ENCODE measurements around the gene CHST11. TPM values are rescaled to one million over a fixed set of nuclear protein-coding genes. Genes with fewer than 3 reads are reported as not detected.
A peak's percentile ranks its signal among the peaks of the same experiment; 100 is the strongest.

CHST11 gene
- total RNA-seq, 1 experiment from 2014 or later: 6.7 TPM

- Histone ChIP-seq H2BK15ac (ENCODE audit: low read depth, low read length) (no peak overlapping the region), H2AFZ (ENCODE audit: low read length) (no peak overlapping the region), H3K23me2 (ENCODE audit: insufficient read length, low read depth, low read length, poor library complexity, severe bottlenecking) (no peaks in the 10 kb centered on the region), H2BK12ac (ENCODE audit: insufficient read length, low read depth, low read length) (no peak overlapping the region), H3K9me3 (ENCODE audit: control insufficient read depth, low read depth, low read length) (no peaks in the 10 kb centered on the region), H3K4me2 (ENCODE audit: insufficient read depth, insufficient read length, low read length) (no peak overlapping the region), H3K79me2 (ENCODE audit: insufficient read depth, low read length) (no peaks in the 10 kb centered on the region), H2AK5ac (ENCODE audit: insufficient read length, low read length) (no peak overlapping the region), H3K4me1 (ENCODE audit: insufficient read depth, low read length) (no peaks in the 10 kb centered on the region), H3K27ac (ENCODE audit: insufficient read length, low read depth, low read length) (no peak overlapping the region), H3T11ph (ENCODE audit: low read length) (no peak overlapping the region), H3K4ac (ENCODE audit: low read depth, low read length) (no peak overlapping the region), H3K14ac (ENCODE audit: insufficient read depth, low read length) (no peak overlapping the region; the same call in 1 of the 2 replicates), H4K5ac (ENCODE audit: insufficient read length, low read depth, low read length) (no peak overlapping the region), H3K56ac (ENCODE audit: insufficient read length, low read depth, low read length) (no peak overlapping the region), H3K27me3 (ENCODE audit: insufficient read depth, low read length) (no peaks in the 10 kb centered on the region), H3K79me1 (ENCODE audit: insufficient read depth, low read depth, low read length, poor library complexity, severe bottlenecking) (no peaks in the 10 kb centered on the region), H4K91ac (ENCODE audit: insufficient read length, low read depth, low read length) (no peak overlapping the region), H2BK20ac (ENCODE audit: low read depth, low read length, poor library complexity, severe bottlenecking) (no peak overlapping the region), H2BK5ac (ENCODE audit: insufficient read length, low read length) (no peak overlapping the region), H3K23ac (ENCODE audit: insufficient read length, low read depth, low read length) (no peak overlapping the region), H3K18ac (ENCODE audit: insufficient read length, low read depth, low read length) (no peak overlapping the region), H4K8ac (replicated peaks; ENCODE audit: insufficient read length, low read depth, low read length) (no peak overlapping the region), H3K9ac (ENCODE audit: extremely low read depth, insufficient read length, low read length) (no peak overlapping the region), H2BK120ac (ENCODE audit: low read depth, low read length, poor library complexity, severe bottlenecking) (no peak overlapping the region), H4K20me1 (ENCODE audit: control insufficient read depth, insufficient read depth, insufficient read length) (no peaks in the 10 kb centered on the region)
- Mint-ChIP-seq H3K4me1 (peaks cover 0 to 12% of the 10 kb centered on the region in 2 experiments; a peak in 2 of 4 replicates), H3K4me3 (no peak overlapping the region), H3K27ac (peak overlapping the region in 1 of 3 experiments; percentile 59; a peak in 2 of 7 replicates), H3K27me3 (ENCODE audit: low read depth) (no peaks in the 10 kb centered on the region), H3K36me3 (ENCODE audit: insufficient read depth in 1 of 3, low read depth in 3 of 3) (peaks cover 0 to 5% (median 0%) of the 10 kb centered on the region in 3 experiments; a peak in 1 of 7 replicates), H3K9me3 (no peaks in the 10 kb centered on the region; a peak in 1 of 5 replicates)
- DNase-seq: no peak
- WGBS (ENCODE audit: extremely low coverage, insufficient read length, low lambda C conversion rate): no CpG with 5 or more reads among the region's 6 CpGs
- no peak for TF ChIP-seq CTCF (conservative IDR thresholded peaks at IDR 0.05)
Observed at GRCh38 chr12:104576187-104576778, 119.5 kb downstream of the CHST11 start.
